ENCODE results near the gene STK17B. TPM values are rescaled to one million over a fixed set of nuclear protein-coding genes. Genes with fewer than 3 reads are reported as not detected.
A peak's percentile ranks its signal among the peaks of the same experiment; 100 is the strongest.

STK17B gene
- total and polyA plus RNA-seq, 2 of the 13 experiments (the other 11 are each of a cell fraction or from before 2014, with no cell fraction given) = 1.6 to 4.5 TPM

GRCh38 chr2:196170606-196171247, 651 bp downstream of the STK17B start (continued):
- TF ChIP-seq ZMYM3 (CRISPR knock-in tag; IDR thresholded peaks at IDR 0.05) (no peak), ELF1 (CRISPR knock-in tag; IDR thresholded peaks at IDR 0.05) (no peak), SP4 (CRISPR knock-in tag; IDR thresholded peaks at IDR 0.05) (no peak), HDAC2 (CRISPR knock-in tag; IDR thresholded peaks at IDR 0.05) (no peak), MTERF4 (CRISPR knock-in tag; IDR thresholded peaks at IDR 0.05) (peak; percentile 89; the same call in 1 of the 2 replicates), SAP130 (CRISPR knock-in tag; IDR thresholded peaks at IDR 0.05; ENCODE audit: low read depth) (no peak), DBP (CRISPR knock-in tag; IDR thresholded peaks at IDR 0.05; ENCODE audit: not compliant biosample characterization) (peak; percentile 33), ZNF282 (IDR thresholded peaks at IDR 0.05; ENCODE audit: partially characterized antibody) (no peak), ZBTB38 (CRISPR knock-in tag; IDR thresholded peaks at IDR 0.05) (no peak), ELF4 (CRISPR knock-in tag; IDR thresholded peaks at IDR 0.05; ENCODE audit: borderline replicate concordance) (no peak), IRX3 (CRISPR knock-in tag; IDR thresholded peaks at IDR 0.05; ENCODE audit: borderline replicate concordance, low read depth) (no peak), RNF219 (CRISPR knock-in tag; IDR thresholded peaks at IDR 0.05) (no peak), POGZ (CRISPR knock-in tag; IDR thresholded peaks at IDR 0.05) (0 out of 2 replicates have a peak, but pooled peaks have one; percentile 3), ZNF644 (CRISPR knock-in tag; IDR thresholded peaks at IDR 0.05; ENCODE audit: low read depth) (no peak), ATAD3A (CRISPR knock-in tag; IDR thresholded peaks at IDR 0.05) (no peak; the same call in 1 of the 2 replicates), RERE (CRISPR knock-in tag; IDR thresholded peaks at IDR 0.05; ENCODE audit: low read depth) (peak; percentile 14; the same call in 1 of the 2 replicates)
- TF ChIP-seq, protein P1, sequence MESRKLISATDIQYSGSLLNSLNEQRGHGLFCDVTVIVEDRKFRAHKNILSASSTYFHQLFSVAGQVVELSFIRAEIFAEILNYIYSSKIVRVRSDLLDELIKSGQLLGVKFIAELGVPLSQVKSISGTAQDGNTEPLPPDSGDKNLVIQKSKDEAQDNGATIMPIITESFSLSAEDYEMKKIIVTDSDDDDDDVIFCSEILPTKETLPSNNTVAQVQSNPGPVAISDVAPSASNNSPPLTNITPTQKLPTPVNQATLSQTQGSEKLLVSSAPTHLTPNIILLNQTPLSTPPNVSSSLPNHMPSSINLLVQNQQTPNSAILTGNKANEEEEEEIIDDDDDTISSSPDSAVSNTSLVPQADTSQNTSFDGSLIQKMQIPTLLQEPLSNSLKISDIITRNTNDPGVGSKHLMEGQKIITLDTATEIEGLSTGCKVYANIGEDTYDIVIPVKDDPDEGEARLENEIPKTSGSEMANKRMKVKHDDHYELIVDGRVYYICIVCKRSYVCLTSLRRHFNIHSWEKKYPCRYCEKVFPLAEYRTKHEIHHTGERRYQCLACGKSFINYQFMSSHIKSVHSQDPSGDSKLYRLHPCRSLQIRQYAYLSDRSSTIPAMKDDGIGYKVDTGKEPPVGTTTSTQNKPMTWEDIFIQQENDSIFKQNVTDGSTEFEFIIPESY (CRISPR knock-in tag; IDR thresholded peaks at IDR 0.05) = no peak
- TF ChIP-seq, protein P2, sequence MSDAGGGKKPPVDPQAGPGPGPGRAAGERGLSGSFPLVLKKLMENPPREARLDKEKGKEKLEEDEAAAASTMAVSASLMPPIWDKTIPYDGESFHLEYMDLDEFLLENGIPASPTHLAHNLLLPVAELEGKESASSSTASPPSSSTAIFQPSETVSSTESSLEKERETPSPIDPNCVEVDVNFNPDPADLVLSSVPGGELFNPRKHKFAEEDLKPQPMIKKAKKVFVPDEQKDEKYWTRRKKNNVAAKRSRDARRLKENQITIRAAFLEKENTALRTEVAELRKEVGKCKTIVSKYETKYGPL (CRISPR knock-in tag; IDR thresholded peaks at IDR 0.05) = 0 out of 2 replicates have a peak, but pooled peaks have one; percentile 9

Measured in HepG2 (cell line).